Measurements from ENCODE around the gene GGT5. TPM values are rescaled to one million over a fixed set of nuclear protein-coding genes. Genes with fewer than 3 reads are reported as not detected.

GGT5 gene
- total RNA-seq, 2 experiments from 2014 or later = 0.10 to 0.35 TPM

GRCh38 chr22:24236656-24237055 lies 8.2 kb downstream of the GGT5 start:
- ChIA-PET CTCF (no interaction called here), POLR2A (no interaction called here)
- Mint-ChIP-seq H3K4me1 (peaks cover 17% of the 10 kb centered on the region), H3K9me3 (no peaks in the 10 kb centered on the region), H3K27ac (no peak overlapping the region), H3K4me3 (no peak overlapping the region), H3K36me3 (ENCODE audit: low read depth) (no peaks in the 10 kb centered on the region), H3K27me3 (no peaks in the 10 kb centered on the region)
- no peak for DNase-seq

GRCh38 chr22:24235315-24235714 lies 9.6 kb downstream of the GGT5 start:
- no peak for DNase-seq
- Mint-ChIP-seq H3K36me3 (ENCODE audit: low read depth) (no peaks in the 10 kb centered on the region), H3K27me3 (no peaks in the 10 kb centered on the region), H3K27ac (no peak overlapping the region), H3K9me3 (no peaks in the 10 kb centered on the region), H3K4me1 (peaks cover 8% of the 10 kb centered on the region), H3K4me3 (no peak overlapping the region)
- CTCF ChIA-PET = no interaction called here
- POLR2A ChIA-PET = no interaction called here

GRCh38 chr22:24233816-24234215 lies 11.1 kb downstream of the GGT5 start:
- DNase-seq = no peak
- Mint-ChIP-seq H3K9me3 (no peaks in the 10 kb centered on the region), H3K4me3 (no peak overlapping the region), H3K27ac (no peak overlapping the region), H3K36me3 (ENCODE audit: low read depth) (no peaks in the 10 kb centered on the region), H3K4me1 (peaks cover 5% of the 10 kb centered on the region), H3K27me3 (no peaks in the 10 kb centered on the region)
- CTCF ChIA-PET = interaction anchor here (1.2 kb wide), 1 partner anchor 9 kb away, joined by 5 read pairs; no protein-coding TSS in a partner anchor
- POLR2A ChIA-PET = no interaction called here

- Mint-ChIP-seq H3K4me3 (no peak overlapping the region), H3K9me3 (no peaks in the 10 kb centered on the region), H3K4me1 (peaks cover 5% of the 10 kb centered on the region), H3K36me3 (ENCODE audit: low read depth) (no peaks in the 10 kb centered on the region), H3K27ac (peak overlapping the region; percentile 13), H3K27me3 (no peaks in the 10 kb centered on the region)
- CTCF ChIA-PET = interaction anchor here (0.8 to 2.8 kb wide), 3 partner anchors 9 to 43 kb away, joined by 5 to 24 read pairs (median 10); partner anchors contain the start of gene GGT5
- POLR2A ChIA-PET = no interaction called here
- no peak for DNase-seq
Observed at GRCh38 chr22:24233235-24233634, 11.6 kb downstream of the GGT5 start.

GRCh38 chr22:24232725-24233124 lies 12.2 kb downstream of the GGT5 start:
- POLR2A ChIA-PET = no interaction called here
- no peak overlapping the region for H3K27ac Mint-ChIP-seq
- CTCF ChIA-PET = interaction anchor here (0.8 to 3.1 kb wide), 6 partner anchors 8 to 43 kb away, joined by 3 to 24 read pairs (median 9); partner anchors contain the start of gene GGT5

GRCh38 chr22:24232124-24232523 lies 12.8 kb downstream of the GGT5 start:
- ChIA-PET CTCF (interaction anchor here (1.0 to 3.1 kb wide), 12 partner anchors 8 to 194 kb away, joined by 3 to 24 read pairs (median 6); partner anchors contain the start of gene GGT5), POLR2A (interaction anchor here (1.1 kb wide), 1 partner anchor 27 kb away, joined by 6 read pairs; no protein-coding TSS in a partner anchor)
- H3K36me3 Mint-ChIP-seq (ENCODE audit: low read depth) = no peaks in the 10 kb centered on the region
- no peak overlapping the region for H3K4me3 Mint-ChIP-seq
- no peak for DNase-seq
- no peaks in the 10 kb centered on the region for H3K27me3 Mint-ChIP-seq
- no peaks in the 10 kb centered on the region for H3K9me3 Mint-ChIP-seq
- H3K27ac Mint-ChIP-seq = no peak overlapping the region
- H3K4me1 Mint-ChIP-seq = peaks cover 3% of the 10 kb centered on the region

More at GRCh38 chr22:24232725-24233124, 12.2 kb downstream of the GGT5 start:
- DNase-seq = no peak
- Mint-ChIP-seq H3K27me3 (no peaks in the 10 kb centered on the region), H3K36me3 (ENCODE audit: low read depth) (no peaks in the 10 kb centered on the region), H3K4me3 (no peak overlapping the region), H3K9me3 (no peaks in the 10 kb centered on the region), H3K4me1 (peaks cover 5% of the 10 kb centered on the region)

- Mint-ChIP-seq H3K27me3 (no peaks in the 10 kb centered on the region), H3K4me3 (no peak overlapping the region), H3K9me3 (no peaks in the 10 kb centered on the region), H3K36me3 (ENCODE audit: low read depth) (no peaks in the 10 kb centered on the region), H3K4me1 (peaks cover 3% of the 10 kb centered on the region), H3K27ac (peak overlapping the region; percentile 72)
- no peak for DNase-seq
- ChIA-PET POLR2A (interaction anchor here (1.1 kb wide), 1 partner anchor 26 kb away, joined by 6 read pairs; no protein-coding TSS in a partner anchor), CTCF (interaction anchor here (1.0 to 3.1 kb wide), 13 partner anchors 9 to 193 kb away, joined by 3 to 24 read pairs (median 8); partner anchors contain the start of gene GGT5)
Observed at GRCh38 chr22:24231706-24232105, 13.2 kb downstream of the GGT5 start.

- H3K4me3 Mint-ChIP-seq = no peak overlapping the region
- H3K9me3 Mint-ChIP-seq = no peaks in the 10 kb centered on the region
- ChIA-PET CTCF (interaction anchor here (0.6 to 3.1 kb wide), 17 partner anchors 8 to 193 kb away, joined by 3 to 24 read pairs (median 4); partner anchors contain the start of gene GGT5), POLR2A (interaction anchor here (1.1 kb wide), 1 partner anchor 26 kb away, joined by 6 read pairs; no protein-coding TSS in a partner anchor)
- no peaks in the 10 kb centered on the region for H3K27me3 Mint-ChIP-seq
- H3K36me3 Mint-ChIP-seq (ENCODE audit: low read depth) = no peaks in the 10 kb centered on the region
- DNase-seq = peak; percentile 68
- H3K4me1 Mint-ChIP-seq = peaks cover 3% of the 10 kb centered on the region
- peak overlapping the region; percentile 72 for H3K27ac Mint-ChIP-seq
Observed at GRCh38 chr22:24230911-24231656, 13.8 kb downstream of the GGT5 start.

- Mint-ChIP-seq H3K36me3 (ENCODE audit: low read depth) (no peaks in the 10 kb centered on the region), H3K4me1 (no peaks in the 10 kb centered on the region)
- CTCF ChIA-PET = interaction anchor here (0.5 to 1.2 kb wide), 4 partner anchors 10 to 36 kb away, joined by 3 to 5 read pairs (median 4); no protein-coding TSS in a partner anchor
Observed at GRCh38 chr22:24225951-24226350, 18.9 kb downstream of the GGT5 start.

GRCh38 chr22:24225044-24225601 lies 19.8 kb downstream of the GGT5 start:
- H3K4me3 Mint-ChIP-seq = no peak overlapping the region
- no peaks in the 10 kb centered on the region for H3K4me1 Mint-ChIP-seq
- H3K27me3 Mint-ChIP-seq = no peaks in the 10 kb centered on the region
- no peak for DNase-seq
- H3K9me3 Mint-ChIP-seq = peaks cover 2% of the 10 kb centered on the region
- no peaks in the 10 kb centered on the region for H3K36me3 Mint-ChIP-seq (ENCODE audit: low read depth)
- CTCF ChIA-PET = interaction anchor here (1.0 to 2.6 kb wide), 3 partner anchors 10 to 35 kb away, joined by 4 to 6 read pairs (median 5); no protein-coding TSS in a partner anchor
- POLR2A ChIA-PET = no interaction called here
- H3K27ac Mint-ChIP-seq = no peak overlapping the region

More at GRCh38 chr22:24225951-24226350, 18.9 kb downstream of the GGT5 start:
- Mint-ChIP-seq H3K9me3 (peaks cover 2% of the 10 kb centered on the region), H3K27ac (no peak overlapping the region), H3K27me3 (no peaks in the 10 kb centered on the region), H3K4me3 (no peak overlapping the region)
- POLR2A ChIA-PET = no interaction called here
- no peak for DNase-seq

- Mint-ChIP-seq H3K27me3 (no peaks in the 10 kb centered on the region), H3K4me3 (no peak overlapping the region), H3K9me3 (peaks cover 2% of the 10 kb centered on the region), H3K36me3 (ENCODE audit: low read depth) (no peaks in the 10 kb centered on the region), H3K27ac (no peak overlapping the region), H3K4me1 (no peaks in the 10 kb centered on the region)
- DNase-seq = no peak
- POLR2A ChIA-PET = no interaction called here
- CTCF ChIA-PET = interaction anchor here (2.6 kb wide), 1 partner anchor 35 kb away, joined by 6 read pairs; no protein-coding TSS in a partner anchor
Observed at GRCh38 chr22:24224468-24224867, 20.4 kb downstream of the GGT5 start.

GRCh38 chr22:24219750-24220149 lies 25.1 kb downstream of the GGT5 start:
- Mint-ChIP-seq H3K27me3 (peaks cover 2% of the 10 kb centered on the region), H3K36me3 (ENCODE audit: low read depth) (no peaks in the 10 kb centered on the region), H3K9me3 (peaks cover 2% of the 10 kb centered on the region), H3K27ac (no peak overlapping the region), H3K4me1 (no peaks in the 10 kb centered on the region), H3K4me3 (no peak overlapping the region)
- DNase-seq = no peak
- ChIA-PET POLR2A (interaction anchor here (0.6 kb wide), 1 partner anchor 15 kb away, joined by 3 read pairs; no protein-coding TSS in a partner anchor), CTCF (interaction anchor here (1.2 kb wide), 1 partner anchor 19 kb away, joined by 3 read pairs; no protein-coding TSS in a partner anchor)

GRCh38 chr22:24217384-24217783 lies 27.5 kb downstream of the GGT5 start:
- no peak for DNase-seq
- H3K27me3 Mint-ChIP-seq = peaks cover 2% of the 10 kb centered on the region
- H3K4me1 Mint-ChIP-seq = no peaks in the 10 kb centered on the region
- no peaks in the 10 kb centered on the region for H3K9me3 Mint-ChIP-seq
- no peak overlapping the region for H3K27ac Mint-ChIP-seq
- no peaks in the 10 kb centered on the region for H3K36me3 Mint-ChIP-seq (ENCODE audit: low read depth)
- no peak overlapping the region for H3K4me3 Mint-ChIP-seq
- CTCF ChIA-PET = interaction anchor here (0.7 to 2.3 kb wide), 4 partner anchors 14 to 27 kb away, joined by 3 to 11 read pairs (median 6); no protein-coding TSS in a partner anchor
- POLR2A ChIA-PET = no interaction called here

Data from activated CD4-positive, alpha-beta T cell treated with anti-CD3 and anti-CD28 coated beads, Interleukin-2, amount 10 ng/mL, durations not matched to agents 7 days and 5 days (primary cell).